GM19193 (cell line): ENCODE measurements around the gene LARGE1.

Source experiments
- POLR2A ChIP-seq: IDR thresholded peaks from 4 replicates; pipeline ENCODE4 v1.6.1; 2011; ENCODE audit not compliant: insufficient read depth, insufficient read length; ENCODE audit errors: extremely low read depth

The LARGE1 gene

DNA sequence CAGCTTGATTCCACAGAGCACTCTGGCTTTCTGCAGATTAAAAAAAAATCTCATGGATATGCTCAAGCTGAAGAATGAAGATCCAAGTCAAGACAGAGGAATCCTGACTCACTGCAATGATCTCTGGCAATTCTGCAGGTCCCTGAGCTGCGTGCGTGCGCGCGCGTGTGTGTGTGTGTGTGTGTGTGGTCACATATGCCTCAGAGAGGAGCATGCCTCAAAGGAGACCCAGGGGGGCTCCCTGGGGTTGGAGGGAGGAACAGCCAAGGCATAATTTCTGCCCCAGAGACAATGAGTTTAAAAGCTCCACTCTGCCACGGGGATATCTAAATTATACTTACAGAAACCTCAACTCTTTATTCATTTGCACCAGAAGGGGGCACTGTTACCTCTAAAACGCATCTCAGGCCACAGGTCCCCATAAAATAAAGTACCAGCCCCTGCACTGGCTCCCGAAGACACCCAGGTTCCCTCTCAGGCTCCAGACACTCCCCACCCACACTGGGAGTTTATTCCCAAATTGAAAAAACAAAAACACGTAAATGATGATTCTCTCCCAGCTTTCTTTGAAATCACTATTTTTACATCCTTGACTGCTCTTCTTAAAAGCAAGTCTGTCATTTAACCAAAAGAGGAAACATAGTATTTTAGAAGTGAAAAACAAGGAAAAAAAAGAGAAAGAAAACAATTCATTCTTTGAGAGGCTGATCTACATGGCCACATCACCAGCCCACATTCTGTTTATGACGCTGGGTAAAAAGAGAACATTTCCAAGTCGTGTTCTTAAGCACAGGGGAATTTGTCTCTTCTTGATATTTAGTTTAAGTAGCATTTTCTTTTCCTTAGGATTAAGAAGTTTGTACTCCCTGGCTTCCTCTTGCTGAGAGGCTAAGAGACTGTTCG, 401.0 kb downstream of the LARGE1 start:
- TF ChIP-seq POLR2A, result no peak

DNA sequence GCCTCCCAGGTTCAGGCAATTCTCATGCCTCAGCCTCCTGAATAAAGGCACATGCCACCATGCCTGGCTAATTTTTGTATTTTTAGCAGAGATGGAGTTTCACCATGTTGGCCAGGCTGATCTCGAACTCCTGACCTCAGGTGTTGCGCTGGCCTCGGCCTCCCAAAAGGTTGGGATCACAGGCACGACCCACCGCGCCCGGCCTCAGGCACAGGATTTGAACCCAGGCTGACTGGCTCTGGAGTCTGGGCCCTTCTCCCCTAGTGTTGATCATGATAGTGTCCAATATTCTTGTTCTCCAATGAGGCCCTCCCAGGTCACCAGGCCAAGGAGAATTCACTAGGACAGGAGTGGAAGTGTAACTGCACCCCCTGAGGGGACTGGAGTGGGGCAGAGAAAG, 401.9 kb downstream of the LARGE1 start:
- TF ChIP-seq POLR2A, result no peak

DNA sequence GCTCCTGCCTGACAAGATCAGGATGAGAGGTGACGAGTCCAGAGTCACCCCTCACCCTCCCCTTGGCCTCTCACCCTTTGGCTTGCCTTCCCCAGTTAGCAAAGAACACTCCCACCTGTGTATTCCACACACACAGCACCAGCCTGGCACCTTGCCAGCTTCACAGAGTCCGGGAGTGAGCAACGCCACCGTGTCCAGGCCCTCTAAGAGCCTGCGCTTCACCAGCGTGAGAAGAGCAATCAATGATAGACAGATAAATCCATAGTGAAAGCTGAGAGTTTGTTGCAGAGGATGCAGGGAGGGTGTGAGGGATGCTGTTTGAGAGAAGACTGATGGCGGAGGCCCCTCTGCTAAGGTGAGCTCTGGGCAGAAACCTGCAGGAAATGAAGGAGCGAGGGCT, 404.5 kb downstream of the LARGE1 start:
- TF ChIP-seq POLR2A, result no peak

DNA sequence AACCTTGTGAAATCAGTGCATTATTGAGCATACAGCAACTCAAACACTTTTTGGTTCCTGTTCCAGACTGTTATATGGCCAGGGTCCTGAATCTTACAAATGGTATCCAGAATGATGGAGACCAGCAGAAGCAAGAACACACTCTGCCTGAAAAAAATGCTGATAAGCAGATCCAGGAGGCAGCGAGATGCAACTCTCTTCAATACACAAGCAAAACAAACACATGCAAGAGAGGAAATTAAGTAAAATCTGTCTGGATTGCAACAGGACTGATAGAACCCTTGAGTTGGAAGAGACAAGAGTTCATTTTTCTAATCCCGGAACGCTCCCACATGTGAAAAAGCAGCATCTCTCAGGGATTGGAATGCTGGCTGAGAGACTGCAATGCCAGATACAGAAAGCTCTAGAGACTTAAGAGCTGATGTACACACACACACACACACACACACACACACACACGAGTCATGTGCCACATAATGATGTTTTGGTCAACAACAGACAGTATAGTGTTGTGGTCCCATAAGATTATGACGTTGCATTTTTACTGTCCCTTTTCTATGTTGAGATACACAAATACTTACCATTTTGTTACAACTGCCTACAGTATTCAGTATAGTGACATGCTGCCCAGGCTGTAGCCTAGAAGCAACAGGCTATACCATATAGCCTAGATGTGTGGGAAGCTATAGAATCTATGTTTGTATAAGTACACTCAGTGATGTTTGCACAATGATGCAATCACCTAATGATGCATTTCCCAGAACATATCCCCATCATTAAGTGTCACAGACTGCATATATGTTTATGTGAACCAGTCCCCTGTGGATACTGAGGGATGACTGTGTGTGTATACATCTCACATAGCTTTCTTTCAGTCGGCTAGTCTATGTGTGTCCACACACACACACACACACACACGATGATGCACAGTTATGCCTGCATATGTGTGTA, 406.6 kb downstream of the LARGE1 start:
- no peak for TF ChIP-seq POLR2A

DNA sequence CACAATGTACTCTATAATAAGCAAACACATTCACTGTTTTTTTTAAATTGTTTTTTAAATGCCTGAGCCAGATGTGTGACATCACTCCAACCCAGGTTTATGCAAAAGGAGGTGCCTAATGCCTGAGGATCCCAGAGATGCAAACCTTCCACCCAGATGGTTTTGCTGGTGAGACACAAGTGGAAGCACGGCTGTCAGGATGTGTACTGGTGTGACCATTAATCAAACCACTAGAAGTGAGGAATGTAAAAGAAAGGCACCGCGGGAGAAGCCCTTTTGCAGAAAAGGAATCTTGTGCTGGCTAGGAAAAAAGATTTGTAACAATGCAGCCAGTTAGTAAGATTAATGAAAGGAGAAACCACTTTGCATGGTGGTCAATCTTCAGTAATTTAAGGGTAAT, 407.4 kb downstream of the LARGE1 start:
- TF ChIP-seq POLR2A, result no peak

DNA sequence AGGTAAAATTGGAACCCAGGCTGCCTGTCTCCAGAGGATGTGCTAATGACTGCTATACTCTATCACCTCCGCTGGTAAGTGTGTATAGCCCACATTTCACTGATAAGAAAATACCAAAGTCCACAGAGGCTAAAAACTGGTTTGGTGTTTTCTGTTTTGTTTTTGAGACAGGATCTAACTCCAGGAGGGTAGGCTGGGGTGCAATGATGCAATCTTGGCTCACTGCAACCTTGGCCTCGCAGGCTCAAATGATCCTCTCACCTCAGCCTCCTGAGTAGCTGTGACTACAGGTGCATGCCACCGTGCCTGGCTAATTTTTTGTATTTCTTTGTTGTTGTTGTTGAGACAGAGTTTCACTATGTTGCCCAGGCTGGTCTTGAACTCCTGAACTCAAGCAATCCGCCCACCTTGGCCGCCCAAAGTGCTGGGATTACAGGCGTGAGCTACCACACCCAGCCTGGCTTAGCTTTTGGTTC, 409.8 kb downstream of the LARGE1 start:
- TF ChIP-seq POLR2A, result no peak

DNA sequence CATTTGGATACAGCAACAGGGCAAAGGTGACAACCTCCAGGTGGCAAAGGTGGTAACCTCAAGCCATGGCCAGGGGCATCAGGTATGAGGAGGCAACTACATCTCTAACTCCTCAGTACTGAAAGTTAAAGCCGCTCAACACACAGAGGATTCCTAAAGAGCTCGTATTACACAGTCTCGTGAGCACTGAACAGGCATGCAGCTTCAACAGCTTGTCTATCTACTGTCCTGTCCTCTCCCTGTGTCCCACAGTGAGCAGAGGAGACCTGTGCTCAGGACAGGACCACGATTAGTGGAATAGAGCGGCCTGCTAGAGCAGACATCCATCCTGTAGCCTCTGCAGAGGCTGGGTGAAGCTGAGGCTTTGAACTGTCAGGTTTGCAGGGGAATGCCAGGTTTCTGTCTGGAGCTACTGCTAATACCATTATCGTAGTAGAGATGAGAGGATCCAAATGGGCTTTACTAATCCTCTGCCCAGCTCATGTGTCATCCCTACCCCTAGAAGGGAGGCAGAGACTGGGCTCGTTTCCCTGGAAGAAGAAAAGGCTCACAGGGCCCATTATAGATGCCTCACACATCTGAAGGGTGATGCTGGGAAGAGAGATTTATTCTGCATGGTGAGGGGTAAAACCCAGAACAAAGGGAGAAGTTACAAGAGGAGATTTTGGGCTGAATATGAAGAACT, 415.2 kb downstream of the LARGE1 start:
- no peak for TF ChIP-seq POLR2A

DNA sequence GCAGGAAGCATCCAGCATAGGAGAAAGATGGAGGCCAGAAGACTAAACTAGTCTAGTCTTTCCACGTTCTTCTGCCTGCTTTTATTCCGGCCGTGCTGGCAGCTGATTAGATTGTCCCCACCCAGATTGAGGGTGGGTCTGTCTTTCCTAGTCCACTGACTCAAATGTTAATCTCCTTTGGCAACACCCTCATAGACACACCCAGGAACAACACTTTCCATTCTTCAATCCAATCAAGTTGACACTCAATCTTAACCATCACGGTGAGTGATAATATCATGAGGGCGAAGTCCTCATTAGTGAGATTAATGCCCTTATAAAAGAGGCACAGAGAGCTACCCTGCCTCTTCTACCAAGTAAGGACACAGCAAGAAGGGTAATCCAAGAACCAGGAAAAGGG, 424.2 kb downstream of the LARGE1 start:
- TF ChIP-seq POLR2A, result no peak

DNA sequence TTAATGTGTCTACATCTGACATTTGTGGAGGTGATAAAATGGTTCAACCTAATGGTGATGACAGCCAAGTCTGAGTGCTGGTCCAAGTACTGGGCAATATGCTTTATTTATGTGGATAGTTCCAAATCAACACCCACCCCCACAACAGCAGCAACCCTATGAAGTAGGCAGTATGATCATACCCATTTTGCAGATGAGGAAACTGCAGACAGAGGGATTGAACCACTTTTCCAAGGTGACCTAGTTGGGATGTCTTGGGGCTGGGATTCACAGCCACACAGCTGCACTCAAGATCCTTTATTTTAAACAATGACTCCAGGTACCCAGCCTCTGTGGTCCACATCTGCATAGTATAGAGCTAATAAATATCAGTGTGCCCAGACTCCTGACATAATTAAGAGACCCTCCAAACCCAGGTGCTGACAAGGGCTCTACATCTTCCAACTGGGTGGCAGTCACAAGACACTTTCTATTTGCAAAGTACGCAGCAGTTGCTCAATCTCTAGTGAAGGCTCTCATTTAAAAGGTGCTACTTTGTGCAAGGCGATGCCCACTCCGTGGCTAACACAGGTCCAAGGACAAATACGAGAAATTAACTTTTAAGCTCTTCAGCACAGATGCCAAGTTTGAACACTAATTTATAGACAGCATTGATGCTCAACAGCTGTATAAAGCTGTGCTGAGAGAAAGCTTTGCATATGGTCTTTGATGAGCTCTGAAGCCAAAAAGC, 426.6 kb downstream of the LARGE1 start:
- TF ChIP-seq POLR2A, result no peak

DNA sequence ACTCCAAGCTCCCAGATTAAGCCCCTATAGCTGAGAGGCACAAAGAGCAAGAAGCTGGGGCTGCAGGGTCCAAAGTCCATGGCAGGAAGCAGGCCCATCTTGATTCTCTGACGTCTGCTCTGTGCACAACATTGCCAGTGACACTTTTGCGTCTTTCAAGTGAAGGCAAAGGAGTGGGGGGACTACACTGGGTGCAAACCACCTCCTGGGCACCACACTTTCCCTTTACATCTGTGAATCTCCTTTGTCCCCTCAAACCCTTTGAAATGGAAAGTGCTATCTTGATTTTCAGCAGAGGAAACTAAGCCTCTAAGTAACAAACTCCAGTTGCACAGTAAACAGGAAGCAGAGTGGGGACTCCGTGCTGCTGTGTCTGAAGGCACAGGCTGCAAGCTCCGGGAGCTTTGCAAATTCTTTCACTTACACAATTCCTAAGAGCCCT, 428.0 kb downstream of the LARGE1 start:
- no peak for TF ChIP-seq POLR2A

DNA sequence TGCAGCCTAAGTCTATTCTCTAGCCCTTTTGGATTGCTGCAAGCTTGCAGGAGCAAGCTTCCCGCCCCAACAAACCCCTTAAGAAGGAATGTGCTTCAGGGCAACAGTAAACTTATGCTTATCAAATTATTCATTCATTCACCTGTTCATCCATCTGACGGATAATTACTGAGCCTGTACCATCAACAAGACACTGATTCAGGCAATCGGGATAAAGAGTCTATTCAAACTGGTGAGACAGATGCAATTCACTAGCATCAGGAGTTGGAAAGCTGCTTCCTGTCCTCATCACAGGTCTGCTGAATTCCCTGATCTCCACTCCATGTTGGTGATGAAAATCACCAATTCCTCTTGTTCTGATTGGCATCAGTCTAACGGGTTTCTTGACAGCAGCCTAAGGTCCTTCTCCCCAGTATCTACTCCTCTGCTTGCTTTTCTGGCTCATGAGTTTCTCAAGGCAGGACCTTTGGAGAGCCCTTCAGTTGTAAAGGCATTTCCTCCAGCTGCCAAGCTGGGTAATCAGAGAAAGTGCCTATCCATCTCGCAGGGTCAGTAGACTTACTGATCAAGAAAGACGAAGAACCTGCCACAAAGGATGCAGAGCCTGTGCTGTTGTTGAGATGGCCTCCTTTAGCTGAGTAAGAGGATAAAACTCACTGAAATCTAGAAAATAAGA, 433.1 kb downstream of the LARGE1 start:
- no peak for TF ChIP-seq POLR2A

DNA sequence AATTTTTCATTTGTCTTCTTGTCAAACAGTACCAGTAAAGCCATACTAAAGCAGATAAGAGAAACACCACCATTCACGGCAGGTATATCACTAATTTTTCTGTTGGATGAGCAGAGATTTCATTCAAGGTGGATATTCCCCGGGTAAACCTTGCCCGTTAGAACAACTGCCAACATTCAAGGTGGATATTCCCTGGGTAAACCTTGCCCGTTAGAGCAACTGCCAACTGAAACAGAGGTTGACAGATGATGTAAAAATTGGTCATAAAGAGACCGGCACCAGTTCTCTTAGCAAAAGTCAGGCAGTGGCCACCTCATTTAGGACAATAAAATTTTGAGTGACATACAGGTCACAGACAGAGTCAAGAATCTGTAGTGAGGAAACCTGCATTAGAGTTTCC, 438.7 kb downstream of the LARGE1 start:
- no peak for TF ChIP-seq POLR2A
